Testis (tissue), 3 donors: ENCODE data around the gene RNF135. TPM values are rescaled to one million over a fixed set of nuclear protein-coding genes. Genes with fewer than 3 reads are reported as not detected.

Experiments
- DNase-seq: peaks from one replicate; pipeline ENCODE4 v3.0.0-alpha.2; 2019
- H3K27ac ChIP-seq, 2 donors: fragments of 200-600 bp; sonication (generic); one replicate each; pipeline ENCODE4 v1.5.1; 2019
- H3K27me3 ChIP-seq: fragments of 200-600 bp; sonication (generic); one replicate; pipeline ENCODE4 v1.5.1; 2019
- H3K36me3 ChIP-seq: fragments of 200-600 bp; sonication (generic); one replicate; pipeline ENCODE4 v1.5.1; 2017; ENCODE audit warnings: low read depth; ENCODE audit errors: missing control alignments
- H3K4me1 ChIP-seq: fragments of 200-600 bp; sonication (generic); one replicate; pipeline ENCODE4 v1.5.1; 2019
- H3K4me3 ChIP-seq, 2 donors: fragments of 200-600 bp; sonication (generic); one replicate each; pipeline ENCODE4 v1.5.1; 2017 to 2019
- H3K9me3 ChIP-seq: fragments of 200-600 bp; sonication (generic); one replicate; pipeline ENCODE4 v1.5.1; 2017
- CTCF ChIP-seq, 3 experiments: fragments of 450-650 bp in 2 of 3; fragments of 200-600 bp in 1 of 3; sonication (generic) in 1 of 3; IDR thresholded peaks; one replicate each; pipeline ENCODE4 v1.5.1; 2016 to 2019; ENCODE audit warnings: antibody characterized with exemption in 3 of 3, mild to moderate bottlenecking in 2 of 3, moderate library complexity in 1 of 3
- POLR2A ChIP-seq: fragments of 450-650 bp; IDR thresholded peaks from one replicate; pipeline ENCODE4 v1.6.1; 2017; ENCODE audit warnings: antibody characterized with exemption, mild to moderate bottlenecking, moderate library complexity
- WGBS, 2 donors: methylation state at CpG; one replicate each; pipeline ENCODE4 v1.1.5; 2018; 5-methylcytosine and 5-hydroxymethylcytosine counted together
- intact Hi-C: fragments of 100-400 bp; cut with DNase I; formaldehyde crosslinking; loops from one replicate; pipeline ENCODE4 v1.15.1; 2023; ENCODE audit warnings: low total_unique reads
- polyA plus RNA-seq: library from polyadenylated mRNA; stranded (reverse); fragments of 350-450 nt; fragmentation: Illumina TruSeq; extraction: RNeasy Lipid Tissue Mini Kit (QIAGEN cat#74804); gene quantifications from one replicate; pipeline ENCODE4 v1.2.3, GENCODE V29; 2014; ENCODE audit warnings: low read depth, low replicate concordance; ENCODE audit not compliant: insufficient read depth
- total RNA-seq, 2 donors: library from RNA; depleted of rRNA; stranded (reverse); fragments of >200 nt; gene quantifications; one replicate each; pipeline ENCODE4 v1.2.3, GENCODE V29; 2016

Gene RNF135
- total and polyA plus RNA-seq, 3 donors from 2014 or later = 12.9 to 24.2 (median 20.6) TPM

DNA sequence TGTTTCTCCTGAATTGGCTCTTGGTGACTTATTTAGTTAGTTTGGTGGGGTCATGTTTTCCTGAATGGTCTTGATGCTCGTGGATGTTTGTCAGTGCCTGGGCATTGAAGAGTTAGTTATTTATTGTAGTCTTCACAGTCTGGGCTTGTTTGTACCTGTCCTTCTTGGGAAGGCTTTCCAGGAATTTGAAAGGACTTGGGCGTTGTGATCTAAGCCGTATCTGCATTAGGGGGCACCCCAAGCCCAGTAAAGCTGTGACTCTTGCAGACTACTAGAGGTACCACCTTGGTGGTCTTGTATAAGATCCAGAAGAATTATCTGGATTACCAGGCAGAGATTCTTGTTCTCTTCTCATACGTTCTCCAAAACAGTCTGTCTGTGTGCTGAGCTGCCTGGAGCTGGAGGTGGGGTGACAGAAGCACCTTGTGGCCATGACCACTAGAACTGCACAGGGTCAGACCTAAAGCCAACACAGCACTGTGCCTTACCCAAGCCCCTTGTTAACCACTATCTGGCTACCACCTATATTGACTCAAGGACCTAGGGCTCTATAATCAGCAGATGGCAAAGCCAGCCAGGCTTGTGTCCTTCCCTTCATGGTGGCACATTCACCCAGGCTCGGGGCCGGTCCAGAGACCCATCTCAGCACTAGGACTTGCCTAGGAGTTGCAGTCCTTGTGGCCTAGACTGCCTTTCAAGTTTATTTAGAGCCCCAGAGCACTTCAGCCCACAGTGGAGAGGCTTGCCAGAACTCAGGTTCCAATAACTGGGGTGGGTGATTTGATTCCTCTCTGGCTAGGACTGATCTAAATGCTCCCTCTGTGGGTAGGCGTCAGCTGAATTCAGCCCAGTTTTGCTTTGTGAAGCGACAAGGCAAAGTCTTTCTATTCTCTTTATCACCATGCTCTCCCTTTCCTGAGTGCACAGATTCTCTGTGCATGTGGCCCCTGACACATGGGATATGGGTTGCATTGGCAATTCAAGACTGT, 11.0 kb downstream of the RNF135 start:
- H3K9me3 ChIP-seq = no peaks in the 10 kb centered on the region
- TF ChIP-seq CTCF (IDR thresholded peaks at IDR 0.05) (no peak), POLR2A (no peak)
- no peak for DNase-seq
- no peaks in the 10 kb centered on the region for H3K27me3 ChIP-seq
- no peak overlapping the region for H3K27ac ChIP-seq
- no peaks in the 10 kb centered on the region for H3K4me1 ChIP-seq
- 74% methylated on average over 7 to 8 of the region's 8 CpGs for WGBS, 2 donors
- intact Hi-C loops = no loop called here
- H3K36me3 ChIP-seq = no peaks in the 10 kb centered on the region
- H3K4me3 ChIP-seq = no peak overlapping the region

- H3K4me3 ChIP-seq = no peak overlapping the region
- WGBS, 2 donors = 94 to 96% methylated on average over 1 of the region's 1 CpG
Observed at GRCh38 chr17:30982855-30983254, 12.0 kb downstream of the RNF135 start.

GRCh38 chr17:30990458-30990857, 19.6 kb downstream of the RNF135 start:
- Histone ChIP-seq H3K4me1 (no peaks in the 10 kb centered on the region), H3K27ac (no peak overlapping the region), H3K27me3 (no peaks in the 10 kb centered on the region), H3K4me3 (no peak overlapping the region), H3K36me3 (no peaks in the 10 kb centered on the region), H3K9me3 (no peaks in the 10 kb centered on the region)
- TF ChIP-seq POLR2A (no peak), CTCF (IDR thresholded peaks at IDR 0.05) (no peak)
- DNase-seq = no peak
- intact Hi-C loops = no loop called here
- 85 to 94% methylated on average over 3 of the region's 3 CpGs for WGBS, 2 donors

More at GRCh38 chr17:30982855-30983254, 12.0 kb downstream of the RNF135 start:
- DNase-seq = no peak
- no peaks in the 10 kb centered on the region for H3K9me3 ChIP-seq
- intact Hi-C loops = no loop called here
- no peaks in the 10 kb centered on the region for H3K27me3 ChIP-seq
- H3K4me1 ChIP-seq = no peaks in the 10 kb centered on the region
- no peaks in the 10 kb centered on the region for H3K36me3 ChIP-seq
- TF ChIP-seq POLR2A (no peak), CTCF (IDR thresholded peaks at IDR 0.05) (no peak)
- no peak overlapping the region for H3K27ac ChIP-seq

DNA sequence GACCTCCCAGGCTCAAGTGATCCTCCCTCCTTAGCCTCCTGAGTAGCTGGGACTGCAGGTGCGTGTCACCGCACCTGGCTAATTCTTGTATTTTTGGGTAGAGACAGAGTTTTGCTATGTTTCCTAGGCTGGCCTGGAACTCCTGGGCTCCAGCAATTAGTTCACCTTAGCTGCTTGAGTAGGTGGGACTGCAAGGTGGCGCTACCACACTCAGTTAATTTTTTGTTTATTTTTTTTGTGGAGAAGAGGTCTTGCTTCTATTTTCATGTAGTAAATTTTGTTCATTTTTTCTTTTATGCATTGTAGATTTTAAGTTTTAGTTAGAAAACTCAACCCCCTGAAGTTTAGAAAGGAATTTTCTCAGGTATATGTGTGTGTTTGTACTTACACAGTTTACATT, 21.7 kb downstream of the RNF135 start:
- TF ChIP-seq POLR2A (no peak), CTCF (IDR thresholded peaks at IDR 0.05) (no peak)
- no peaks in the 10 kb centered on the region for H3K27me3 ChIP-seq
- intact Hi-C loops = no loop called here
- no peaks in the 10 kb centered on the region for H3K4me1 ChIP-seq
- no peak for DNase-seq
- no peak overlapping the region for H3K4me3 ChIP-seq
- no peak overlapping the region for H3K27ac ChIP-seq
- 95 to 100% methylated on average over 2 to 3 of the region's 3 CpGs for WGBS, 2 donors
- H3K36me3 ChIP-seq = no peaks in the 10 kb centered on the region
- H3K9me3 ChIP-seq = no peaks in the 10 kb centered on the region
